Activated T-cell treated with anti-CD3 and anti-CD28 coated beads, Interleukin-2, amount 50 U/mL, for 1 hour (primary cell): Measurements from ENCODE around the gene TK1.

Experiments used
- DNase-seq: peaks from one replicate; pipeline ENCODE4 v3.0.0-alpha.2; 2020

The TK1 gene

GRCh38 chr17:78132767-78133178 lies 54.1 kb downstream of the TK1 start:
- DNase-seq: peak; percentile 58

GRCh38 chr17:78132084-78132676 lies 54.7 kb downstream of the TK1 start:
- DNase-seq: no peak

GRCh38 chr17:78131172-78132083 lies 55.4 kb downstream of the TK1 start:
- peak; percentile 71 for DNase-seq

- peak; percentile 68 for DNase-seq
Measured at GRCh38 chr17:78130437-78131101, 56.3 kb downstream of the TK1 start, which contains the start of gene TMC8. Gene TMC8 (plus strand): TSS chr17:78130771. CDS start chr17:78131589, 818 bp downstream.

GRCh38 chr17:78130090-78130436 lies 56.8 kb downstream of the TK1 start:
- no peak for DNase-seq

- DNase-seq: peak; percentile 56
Measured at GRCh38 chr17:78129351-78130089, 57.3 kb downstream of the TK1 start.

- DNase-seq: peak; percentile 75
Measured at GRCh38 chr17:78128551-78129350, 58.1 kb downstream of the TK1 start, which contains the start of gene TMC6. Gene TMC6 (minus strand): TSS chr17:78128755. CDS start chr17:78126832, 1,923 bp downstream.

GRCh38 chr17:78127888-78128550 lies 58.8 kb downstream of the TK1 start:
- peak; percentile 52 for DNase-seq

GRCh38 chr17:78127239-78127887 lies 59.5 kb downstream of the TK1 start:
- peak; percentile 63 for DNase-seq

- DNase-seq: no peak
Measured at GRCh38 chr17:78126895-78127238, 60.0 kb downstream of the TK1 start.

- no peak for DNase-seq
Measured at GRCh38 chr17:78125976-78126894, 60.6 kb downstream of the TK1 start.

- peak; percentile 64 for DNase-seq
Measured at GRCh38 chr17:78125138-78125913, 61.5 kb downstream of the TK1 start.

- no peak for DNase-seq
Measured at GRCh38 chr17:78124836-78125137, 62.1 kb downstream of the TK1 start.
